ENCODE results near the gene KCNK16.

DNA sequence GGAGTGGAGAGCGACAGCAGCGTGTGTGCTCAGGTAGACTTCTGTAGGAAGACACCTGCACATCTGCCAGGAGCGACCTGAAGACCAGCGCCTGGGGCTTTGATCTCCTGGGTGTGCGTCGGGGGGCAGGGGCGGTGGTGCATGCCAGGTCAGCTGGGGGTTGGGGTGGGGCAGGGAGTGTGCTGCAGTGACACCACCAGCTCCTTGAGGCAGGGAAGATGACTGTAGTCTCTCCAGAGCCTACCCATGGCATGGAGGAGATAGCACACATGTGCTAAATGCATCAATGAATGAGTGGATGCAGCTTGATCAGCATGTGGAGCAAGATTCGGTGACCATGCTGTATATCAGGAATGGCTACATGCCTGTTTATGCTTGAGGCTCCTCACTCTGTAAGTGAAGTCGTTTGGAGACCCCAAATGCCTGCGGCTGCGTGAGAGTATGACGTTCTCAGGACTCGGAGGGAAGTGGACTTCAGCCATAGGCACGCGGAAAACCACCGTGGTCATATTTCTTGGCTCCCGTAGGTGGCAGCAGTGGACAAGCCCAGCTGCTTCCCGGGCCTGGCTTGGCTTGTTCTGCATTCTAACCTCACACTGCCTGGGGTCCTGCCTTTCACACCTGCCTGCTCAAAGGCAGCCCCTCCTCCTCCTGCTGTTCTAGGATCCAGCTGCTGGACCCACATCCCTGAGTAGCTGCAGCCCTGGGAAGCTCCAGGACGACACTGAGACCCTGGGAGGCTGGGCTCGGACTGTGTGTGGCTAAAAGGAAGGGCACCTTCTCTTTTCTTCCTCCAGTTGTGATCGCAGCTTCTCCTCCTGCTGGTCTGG is 39.4 kb upstream of the KCNK16 start:
- TF ChIP-seq, protein P1, sequence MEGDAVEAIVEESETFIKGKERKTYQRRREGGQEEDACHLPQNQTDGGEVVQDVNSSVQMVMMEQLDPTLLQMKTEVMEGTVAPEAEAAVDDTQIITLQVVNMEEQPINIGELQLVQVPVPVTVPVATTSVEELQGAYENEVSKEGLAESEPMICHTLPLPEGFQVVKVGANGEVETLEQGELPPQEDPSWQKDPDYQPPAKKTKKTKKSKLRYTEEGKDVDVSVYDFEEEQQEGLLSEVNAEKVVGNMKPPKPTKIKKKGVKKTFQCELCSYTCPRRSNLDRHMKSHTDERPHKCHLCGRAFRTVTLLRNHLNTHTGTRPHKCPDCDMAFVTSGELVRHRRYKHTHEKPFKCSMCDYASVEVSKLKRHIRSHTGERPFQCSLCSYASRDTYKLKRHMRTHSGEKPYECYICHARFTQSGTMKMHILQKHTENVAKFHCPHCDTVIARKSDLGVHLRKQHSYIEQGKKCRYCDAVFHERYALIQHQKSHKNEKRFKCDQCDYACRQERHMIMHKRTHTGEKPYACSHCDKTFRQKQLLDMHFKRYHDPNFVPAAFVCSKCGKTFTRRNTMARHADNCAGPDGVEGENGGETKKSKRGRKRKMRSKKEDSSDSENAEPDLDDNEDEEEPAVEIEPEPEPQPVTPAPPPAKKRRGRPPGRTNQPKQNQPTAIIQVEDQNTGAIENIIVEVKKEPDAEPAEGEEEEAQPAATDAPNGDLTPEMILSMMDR (IDR thresholded peaks at IDR 0.05): peak; percentile 13 to 73 (median 70)
- TF ChIP-seq POLR2A (IDR thresholded peaks at IDR 0.05): no peak

Data from testis (tissue), 2 donors.